ENCODE data around the gene GAB2.

DNA sequence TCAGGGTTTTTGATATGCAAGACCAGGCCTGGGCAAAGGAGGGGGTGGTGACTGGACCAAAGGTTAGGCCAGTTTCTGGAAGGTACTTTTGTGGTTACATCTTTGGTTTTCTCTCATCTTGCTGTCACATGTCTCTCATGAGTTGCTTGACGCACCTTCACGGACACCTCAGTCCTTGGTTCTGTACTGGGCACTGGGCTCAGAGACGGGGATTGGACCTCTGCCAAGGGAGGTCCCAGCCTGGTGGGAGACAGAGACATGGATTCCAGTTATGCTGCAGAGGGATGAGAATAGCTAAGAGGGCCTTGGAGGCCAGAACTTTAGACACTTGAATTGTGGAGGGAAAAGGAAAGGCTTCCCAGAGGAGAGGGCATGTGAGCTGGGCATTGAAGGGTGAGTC lies 227.2 kb downstream of the GAB2 start:
- TF ChIP-seq, protein P1, sequence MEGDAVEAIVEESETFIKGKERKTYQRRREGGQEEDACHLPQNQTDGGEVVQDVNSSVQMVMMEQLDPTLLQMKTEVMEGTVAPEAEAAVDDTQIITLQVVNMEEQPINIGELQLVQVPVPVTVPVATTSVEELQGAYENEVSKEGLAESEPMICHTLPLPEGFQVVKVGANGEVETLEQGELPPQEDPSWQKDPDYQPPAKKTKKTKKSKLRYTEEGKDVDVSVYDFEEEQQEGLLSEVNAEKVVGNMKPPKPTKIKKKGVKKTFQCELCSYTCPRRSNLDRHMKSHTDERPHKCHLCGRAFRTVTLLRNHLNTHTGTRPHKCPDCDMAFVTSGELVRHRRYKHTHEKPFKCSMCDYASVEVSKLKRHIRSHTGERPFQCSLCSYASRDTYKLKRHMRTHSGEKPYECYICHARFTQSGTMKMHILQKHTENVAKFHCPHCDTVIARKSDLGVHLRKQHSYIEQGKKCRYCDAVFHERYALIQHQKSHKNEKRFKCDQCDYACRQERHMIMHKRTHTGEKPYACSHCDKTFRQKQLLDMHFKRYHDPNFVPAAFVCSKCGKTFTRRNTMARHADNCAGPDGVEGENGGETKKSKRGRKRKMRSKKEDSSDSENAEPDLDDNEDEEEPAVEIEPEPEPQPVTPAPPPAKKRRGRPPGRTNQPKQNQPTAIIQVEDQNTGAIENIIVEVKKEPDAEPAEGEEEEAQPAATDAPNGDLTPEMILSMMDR (IDR thresholded peaks at IDR 0.05): no peak
- TF ChIP-seq POLR2AphosphoS5 (IDR thresholded peaks at IDR 0.05): no peak
- TF ChIP-seq POLR2A (IDR thresholded peaks at IDR 0.05): no peak
- TF ChIP-seq EP300 (IDR thresholded peaks at IDR 0.05): no peak
